Stimulated activated CD4-positive, alpha-beta T cell treated with anti-CD3 and anti-CD28 coated beads, TNF-alpha, amount 100 ng/mL, for 1 hour (primary cell): Measurements from ENCODE around the gene ASF1B.

Experiments
- DNase-seq, 3 donors: peaks; one replicate each; pipeline ENCODE4 v3.0.0-alpha.2; 2020; ENCODE audit warnings: low read depth in 3 of 3, low spot score in 1 of 3

Gene ASF1B

GRCh38 chr19:14111486-14111885 lies 24.9 kb downstream of the ASF1B start:
- DNase-seq, result no peak

- no peak for DNase-seq
Observed at GRCh38 chr19:14110650-14111049, 25.7 kb downstream of the ASF1B start.

GRCh38 chr19:14107581-14108461 lies 28.6 kb downstream of the ASF1B start:
- DNase-seq, result no peak

GRCh38 chr19:14106840-14107239 lies 29.5 kb downstream of the ASF1B start:
- DNase-seq, result no peak

- DNase-seq, result no peak
Observed at GRCh38 chr19:14105680-14106079, 30.7 kb downstream of the ASF1B start.

GRCh38 chr19:14103310-14103709 lies 33.1 kb downstream of the ASF1B start:
- no peak for DNase-seq

- no peak for DNase-seq
Observed at GRCh38 chr19:14102756-14103155, 33.6 kb downstream of the ASF1B start.

- no peak for DNase-seq
Observed at GRCh38 chr19:14102102-14102696, 34.2 kb downstream of the ASF1B start.

- no peak for DNase-seq
Observed at GRCh38 chr19:14101003-14101545, 35.3 kb downstream of the ASF1B start.

- no peak for DNase-seq
Observed at GRCh38 chr19:14097532-14098151, 38.7 kb downstream of the ASF1B start.

GRCh38 chr19:14096272-14096992 lies 40.0 kb downstream of the ASF1B start:
- no peak for DNase-seq

GRCh38 chr19:14094854-14095253 lies 41.5 kb downstream of the ASF1B start:
- no peak for DNase-seq

- DNase-seq, result no peak
Observed at GRCh38 chr19:14093117-14093823, 43.1 kb downstream of the ASF1B start.

- peak in 1 of 3 donors; percentile 25 for DNase-seq
Observed at GRCh38 chr19:14091813-14092462, 44.5 kb downstream of the ASF1B start.

- DNase-seq, result peak in 1 of 3 donors; percentile 59
Observed at GRCh38 chr19:14091081-14091812, 45.1 kb downstream of the ASF1B start.

- DNase-seq, result peak; percentile 70 to 77 (median 75)
Observed at GRCh38 chr19:14090509-14091080, 45.8 kb downstream of the ASF1B start, which contains the start of gene SAMD1. SAMD1 (minus strand) TSS chr19:14090751.

- DNase-seq, result peak in 1 of 3 donors; percentile 42
Observed at GRCh38 chr19:14089662-14090508, 46.5 kb downstream of the ASF1B start.

- no peak for DNase-seq
Observed at GRCh38 chr19:14089412-14089661, 47.1 kb downstream of the ASF1B start.
